SK-N-MC (cell line): Measurements from ENCODE around the gene SDK2.

Source experiments
- EZH2 ChIP-seq: fragments of 200-600 bp; sonication (generic); IDR thresholded peaks from one replicate; pipeline ENCODE4 v1.6.1; 2017; ENCODE audit warnings: antibody characterized with exemption
- POLR2AphosphoS5 ChIP-seq: IDR thresholded peaks from 2 replicates; pipeline ENCODE4 v1.6.1; 2012; ENCODE audit warnings: mild to moderate bottlenecking, low read depth, low read length, borderline replicate concordance

DNA sequence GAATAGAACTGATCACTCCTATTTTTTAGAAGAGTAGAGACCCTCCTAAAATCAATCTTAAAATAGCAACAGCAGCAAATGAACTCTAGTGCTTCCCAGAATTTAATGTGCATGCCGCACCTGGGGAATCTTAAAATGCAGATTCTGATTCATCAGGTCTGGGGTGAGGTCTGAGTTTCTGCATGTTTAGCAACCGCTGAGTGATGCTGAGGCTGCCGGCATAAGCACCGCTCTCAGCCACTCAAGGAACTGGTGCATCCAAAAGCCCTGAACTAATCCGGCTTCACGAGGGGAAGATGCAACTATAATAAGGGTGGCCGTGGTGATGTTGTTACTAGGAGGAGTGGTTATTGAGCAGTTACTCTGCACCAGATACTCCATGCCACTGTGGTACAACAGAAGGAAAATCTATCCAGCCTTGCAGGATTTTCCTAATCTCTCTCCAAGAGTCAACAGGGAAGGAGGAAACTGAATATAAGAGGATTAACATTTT is 19.7 kb downstream of the SDK2 start:
- no peak for TF ChIP-seq POLR2AphosphoS5
- TF ChIP-seq EZH2: no peak
